Stimulated activated memory B cell treated with anti-CD40 and anti-IgM and Interleukin-4, amounts not matched to agents 10 μg/mL and 1 μg/mL and 100 μg/mL, for 72 hours (primary cell): ENCODE measurements around the gene ABCA3.
A peak's percentile ranks its signal among the peaks of the same experiment; 100 is the strongest.
"Not testable (repeated sequence)": the region's sequence is repeated elsewhere in the genome, so short reads cannot be mapped to it uniquely, and the experiment has no call there.

Experiments
- ATAC-seq: fragments of 150-1000 bp; cut with Tn5 transposase; 2 replicates; pipeline ENCODE4 v1.10.0; 2021
- H3K27ac Mint-ChIP-seq: one replicate; pipeline ENCODE4 v1.8.0; 2022; ENCODE audit warnings: mild to moderate bottlenecking, mixed read lengths
- H3K27me3 Mint-ChIP-seq: one replicate; pipeline ENCODE4 v1.8.0; 2022; ENCODE audit warnings: mixed read lengths
- H3K36me3 Mint-ChIP-seq: one replicate; pipeline ENCODE4 v1.8.0; 2022; ENCODE audit warnings: mixed read lengths
- H3K4me1 Mint-ChIP-seq: one replicate; pipeline ENCODE4 v1.8.0; 2022; ENCODE audit warnings: mixed read lengths
- H3K4me3 Mint-ChIP-seq: one replicate; pipeline ENCODE4 v1.8.0; 2022; ENCODE audit warnings: mild to moderate bottlenecking, moderate library complexity, mixed read lengths
- H3K9me3 Mint-ChIP-seq: one replicate; pipeline ENCODE4 v1.8.0; 2022; ENCODE audit warnings: mixed read lengths

Gene ABCA3

GRCh38 chr16:2340564-2341455, at the start of gene ABCA3:
Gene ABCA3, minus strand, starts transcription at chr16:2340728. Its CDS starts 14,262 bp downstream, at chr16:2326466.
- Mint-ChIP-seq H3K36me3 (no peaks in the 10 kb centered on the region), H3K27me3 (no peaks in the 10 kb centered on the region), H3K4me3 (peak within 1 kb of the TSS; percentile 77), H3K9me3 (no peaks in the 10 kb centered on the region), H3K4me1 (peaks cover 11% of the 10 kb centered on the region), H3K27ac (peak within 1 kb of the TSS; percentile 44)
- ATAC-seq, result peak; percentile 92

GRCh38 chr16:2388875-2389433, 48.4 kb upstream of the ABCA3 start:
- no peak overlapping the region for H3K4me3 Mint-ChIP-seq
- no peaks in the 10 kb centered on the region for H3K4me1 Mint-ChIP-seq
- H3K36me3 Mint-ChIP-seq, result peaks cover 8% of the 10 kb centered on the region
- ATAC-seq, result no peak
- H3K27me3 Mint-ChIP-seq, result peaks cover 31% of the 10 kb centered on the region
- peaks cover 8% of the 10 kb centered on the region for H3K9me3 Mint-ChIP-seq
- H3K27ac Mint-ChIP-seq, result no peak overlapping the region

GRCh38 chr16:2388139-2388874, 47.8 kb upstream of the ABCA3 start:
- ATAC-seq, result no peak
- Mint-ChIP-seq H3K27me3 (peaks cover 31% of the 10 kb centered on the region), H3K4me1 (no peaks in the 10 kb centered on the region), H3K36me3 (peaks cover 8% of the 10 kb centered on the region), H3K4me3 (no peak overlapping the region), H3K9me3 (peaks cover 8% of the 10 kb centered on the region), H3K27ac (no peak overlapping the region)

GRCh38 chr16:2386990-2387389, 46.5 kb upstream of the ABCA3 start:
- Mint-ChIP-seq H3K27me3 (peaks cover 24% of the 10 kb centered on the region), H3K4me1 (no peaks in the 10 kb centered on the region), H3K27ac (no peak overlapping the region), H3K4me3 (no peak overlapping the region), H3K36me3 (peaks cover 8% of the 10 kb centered on the region), H3K9me3 (peaks cover 8% of the 10 kb centered on the region)
- ATAC-seq, result no peak

- H3K4me3 Mint-ChIP-seq, ATAC-seq, H3K4me1 Mint-ChIP-seq, H3K27ac Mint-ChIP-seq, H3K9me3 Mint-ChIP-seq, H3K36me3 Mint-ChIP-seq: not testable (repeated sequence)
- peaks cover 17% of the 10 kb centered on the region for H3K27me3 Mint-ChIP-seq
Observed at GRCh38 chr16:2385982-2386381, 45.5 kb upstream of the ABCA3 start.

- Mint-ChIP-seq H3K27me3 (peaks cover 17% of the 10 kb centered on the region), H3K27ac (no peak overlapping the region), H3K36me3 (peaks cover 8% of the 10 kb centered on the region), H3K4me1 (no peaks in the 10 kb centered on the region), H3K4me3 (no peak overlapping the region), H3K9me3 (peaks cover 8% of the 10 kb centered on the region)
- no peak for ATAC-seq
Observed at GRCh38 chr16:2385190-2385836, 44.8 kb upstream of the ABCA3 start.

GRCh38 chr16:2384426-2384825, 43.9 kb upstream of the ABCA3 start:
- H3K27ac Mint-ChIP-seq, result no peak overlapping the region
- H3K36me3 Mint-ChIP-seq, result peaks cover 8% of the 10 kb centered on the region
- H3K9me3 Mint-ChIP-seq, result peaks cover 8% of the 10 kb centered on the region
- H3K27me3 Mint-ChIP-seq, result peaks cover 17% of the 10 kb centered on the region
- H3K4me1 Mint-ChIP-seq, result no peaks in the 10 kb centered on the region
- no peak overlapping the region for H3K4me3 Mint-ChIP-seq
- ATAC-seq, result no peak

DNA sequence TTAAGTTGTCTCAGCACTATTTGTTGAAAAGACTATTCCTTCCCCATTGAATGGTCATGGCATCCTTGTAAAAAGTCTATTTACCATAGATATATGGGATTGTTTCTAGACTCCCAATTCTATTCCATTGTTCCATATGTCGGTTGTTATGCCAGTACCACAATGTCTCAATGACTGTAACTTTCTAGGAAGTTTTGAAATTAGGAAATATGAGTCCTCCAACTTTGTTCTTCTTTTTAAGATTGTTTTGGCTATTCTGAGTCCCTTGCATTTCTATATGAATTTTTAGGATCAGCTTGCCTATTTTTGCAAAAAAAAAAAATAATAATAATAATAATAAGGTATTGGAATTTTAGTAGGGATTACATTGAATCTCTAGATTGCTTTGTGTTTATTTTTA, 43.0 kb upstream of the ABCA3 start:
- Mint-ChIP-seq H3K4me1 (no peaks in the 10 kb centered on the region), H3K36me3 (peaks cover 3% of the 10 kb centered on the region), H3K9me3 (peaks cover 2% of the 10 kb centered on the region), H3K27ac (no peak overlapping the region), H3K4me3 (no peak overlapping the region), H3K27me3 (peaks cover 12% of the 10 kb centered on the region)
- ATAC-seq, result no peak

GRCh38 chr16:2374644-2375043, 34.1 kb upstream of the ABCA3 start:
- Mint-ChIP-seq H3K27me3 (peaks cover 26% of the 10 kb centered on the region), H3K4me3 (no peak overlapping the region), H3K27ac (no peak overlapping the region), H3K36me3 (no peaks in the 10 kb centered on the region), H3K9me3 (no peaks in the 10 kb centered on the region), H3K4me1 (no peaks in the 10 kb centered on the region)
- ATAC-seq, result no peak

- Mint-ChIP-seq H3K36me3 (no peaks in the 10 kb centered on the region), H3K4me3 (no peak overlapping the region), H3K27me3 (peaks cover 39% of the 10 kb centered on the region), H3K27ac (no peak overlapping the region), H3K9me3 (no peaks in the 10 kb centered on the region), H3K4me1 (peaks cover 4% of the 10 kb centered on the region)
- no peak for ATAC-seq
Observed at GRCh38 chr16:2373176-2373575, 32.6 kb upstream of the ABCA3 start.

- H3K27me3 Mint-ChIP-seq, result peaks cover 42% of the 10 kb centered on the region
- H3K27ac Mint-ChIP-seq, result no peak overlapping the region
- no peaks in the 10 kb centered on the region for H3K36me3 Mint-ChIP-seq
- H3K9me3 Mint-ChIP-seq, result no peaks in the 10 kb centered on the region
- peaks cover 7% of the 10 kb centered on the region for H3K4me1 Mint-ChIP-seq
- no peak overlapping the region for H3K4me3 Mint-ChIP-seq
- ATAC-seq, result no peak
Observed at GRCh38 chr16:2372684-2373083, 32.2 kb upstream of the ABCA3 start.

DNA sequence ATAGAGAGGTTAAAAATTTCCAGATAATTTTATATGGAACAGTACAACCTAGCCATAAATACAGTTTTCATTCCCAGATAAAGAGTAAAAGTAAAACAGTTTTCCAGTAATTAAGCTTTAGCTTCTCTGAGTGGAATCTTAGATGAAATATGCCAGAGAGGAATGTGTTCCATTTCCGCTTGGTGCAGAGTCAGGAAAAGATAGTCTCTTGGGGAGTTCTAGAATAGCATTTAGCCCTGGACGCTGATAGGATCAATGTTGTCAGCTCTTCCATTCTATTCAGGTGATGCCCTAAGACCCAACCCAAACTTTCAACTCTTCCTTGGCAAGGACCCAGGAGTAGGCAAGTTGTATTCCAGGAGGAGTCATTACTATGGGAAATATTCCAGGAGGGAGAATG, 30.9 kb upstream of the ABCA3 start:
- no peak for ATAC-seq
- H3K9me3 Mint-ChIP-seq, result no peaks in the 10 kb centered on the region
- peaks cover 50% of the 10 kb centered on the region for H3K27me3 Mint-ChIP-seq
- H3K36me3 Mint-ChIP-seq, result no peaks in the 10 kb centered on the region
- no peak overlapping the region for H3K27ac Mint-ChIP-seq
- H3K4me1 Mint-ChIP-seq, result peaks cover 16% of the 10 kb centered on the region
- no peak overlapping the region for H3K4me3 Mint-ChIP-seq

DNA sequence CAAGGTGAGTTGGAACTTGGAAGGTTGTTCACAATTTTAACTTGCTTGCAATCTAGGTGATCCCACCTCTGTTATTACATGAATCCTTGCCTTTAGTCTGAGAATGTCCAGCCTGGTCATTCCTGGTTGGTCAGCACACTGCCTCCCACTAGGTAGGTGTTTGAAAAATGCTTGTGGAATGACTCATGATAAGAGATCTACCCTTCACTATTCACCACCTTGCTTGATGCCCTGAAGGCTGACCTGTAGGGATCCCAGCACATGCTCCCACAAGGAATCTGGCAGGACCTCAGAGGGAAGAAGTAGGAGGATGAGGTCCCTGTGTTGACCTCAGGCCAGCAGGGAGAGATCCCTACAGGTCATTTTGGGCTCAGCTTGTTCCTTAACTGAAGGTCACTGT, 30.2 kb upstream of the ABCA3 start:
- H3K27me3 Mint-ChIP-seq, result peaks cover 56% of the 10 kb centered on the region

GRCh38 chr16:2366660-2367309, 26.3 kb upstream of the ABCA3 start:
- H3K27me3 Mint-ChIP-seq, result peaks cover 82% of the 10 kb centered on the region
- ATAC-seq, result peak; percentile 68
- no peaks in the 10 kb centered on the region for H3K9me3 Mint-ChIP-seq
- no peak overlapping the region for H3K27ac Mint-ChIP-seq
- peaks cover 20% of the 10 kb centered on the region for H3K4me1 Mint-ChIP-seq
- H3K4me3 Mint-ChIP-seq, result peak overlapping the region; percentile 22
- H3K36me3 Mint-ChIP-seq, result no peaks in the 10 kb centered on the region

More for the DNA sequence above, 30.2 kb upstream of the ABCA3 start:
- no peaks in the 10 kb centered on the region for H3K9me3 Mint-ChIP-seq
- H3K4me3 Mint-ChIP-seq, result no peak overlapping the region
- no peak for ATAC-seq
- H3K4me1 Mint-ChIP-seq, result peaks cover 20% of the 10 kb centered on the region
- no peaks in the 10 kb centered on the region for H3K36me3 Mint-ChIP-seq
- no peak overlapping the region for H3K27ac Mint-ChIP-seq
